ENCODE measurements around the gene DUSP15. TPM values are rescaled to one million over a fixed set of nuclear protein-coding genes. Genes with fewer than 3 reads are reported as not detected.

DUSP15 gene
- total RNA-seq, 1 experiment from 2014 or later, result not detected

Other genes with a start within 250 kb of the DUSP15 start
- gene COX4I2, start 232.6 kb downstream of the DUSP15 start, total RNA-seq (2021; ENCODE audit: unreplicated experiment), result not detected
- 226 TPM for gene BCL2L1, start 147.7 kb downstream of the DUSP15 start, total RNA-seq (2021; ENCODE audit: unreplicated experiment)
- 163 TPM for gene TPX2, start 131.2 kb downstream of the DUSP15 start, total RNA-seq (2021; ENCODE audit: unreplicated experiment)
- 0.34 TPM for gene MYLK2, start 51.2 kb downstream of the DUSP15 start, total RNA-seq (2021; ENCODE audit: unreplicated experiment)
- not detected for gene FOXS1, start 24.9 kb downstream of the DUSP15 start, total RNA-seq (2021; ENCODE audit: unreplicated experiment)
- gene TTLL9, start 107 bp upstream of the DUSP15 start, total RNA-seq (2021; ENCODE audit: unreplicated experiment), result not detected
- 18.7 TPM for gene PDRG1, start 81.5 kb upstream of the DUSP15 start, total RNA-seq (2021; ENCODE audit: unreplicated experiment)
- not detected for gene XKR7, start 97.6 kb upstream of the DUSP15 start, total RNA-seq (2021; ENCODE audit: unreplicated experiment)
- gene CCM2L, start 139.9 kb upstream of the DUSP15 start, total RNA-seq (2021; ENCODE audit: unreplicated experiment), result 1.4 TPM
- 0.17 TPM for gene HCK, start 181.7 kb upstream of the DUSP15 start, total RNA-seq (2021; ENCODE audit: unreplicated experiment)
- gene TM9SF4, start 239.2 kb upstream of the DUSP15 start, total RNA-seq (2021; ENCODE audit: unreplicated experiment), result 51.2 TPM